Hepatocyte (in vitro differentiated cells): ENCODE data around the gene FHDC1.

Source experiments
- CTCF ChIP-seq: fragments of 200-600 bp; sonication (generic); IDR thresholded peaks from 2 replicates; pipeline ENCODE4 v1.5.1; 2016; ENCODE audit warnings: antibody characterized with exemption, mild to moderate bottlenecking; ENCODE audit not compliant: poor library complexity
- EZH2 ChIP-seq: fragments of 200-600 bp; sonication (generic); IDR thresholded peaks from 2 replicates; pipeline ENCODE4 v1.6.1; 2016; ENCODE audit warnings: antibody characterized with exemption, mild to moderate bottlenecking, borderline replicate concordance
- EZH2phosphoT487 ChIP-seq: fragments of 200-600 bp; sonication (generic); IDR thresholded peaks from one replicate; pipeline ENCODE4 v1.6.1; 2018; ENCODE audit warnings: antibody characterized with exemption, mild to moderate bottlenecking, low read depth, moderate library complexity; ENCODE audit not compliant: unreplicated experiment, severe bottlenecking

GRCh38 chr4:152926959-152927358, 9.2 kb upstream of the FHDC1 start:
- no peak for TF ChIP-seq EZH2
- no peak for TF ChIP-seq CTCF
- no peak for TF ChIP-seq EZH2phosphoT487
